Measurements from ENCODE around the gene LITAFD.

- TF ChIP-seq CTCF (IDR thresholded peaks at IDR 0.05), result no peak
- no peak for TF ChIP-seq POLR2A (IDR thresholded peaks at IDR 0.05)
Measured at GRCh38 chr16:8921347-8921984, 39.3 kb downstream of the LITAFD start.
